Measurements from ENCODE around the gene FCN1.
A peak's percentile ranks its signal among the peaks of the same experiment; 100 is the strongest.

Gene FCN1

DNA sequence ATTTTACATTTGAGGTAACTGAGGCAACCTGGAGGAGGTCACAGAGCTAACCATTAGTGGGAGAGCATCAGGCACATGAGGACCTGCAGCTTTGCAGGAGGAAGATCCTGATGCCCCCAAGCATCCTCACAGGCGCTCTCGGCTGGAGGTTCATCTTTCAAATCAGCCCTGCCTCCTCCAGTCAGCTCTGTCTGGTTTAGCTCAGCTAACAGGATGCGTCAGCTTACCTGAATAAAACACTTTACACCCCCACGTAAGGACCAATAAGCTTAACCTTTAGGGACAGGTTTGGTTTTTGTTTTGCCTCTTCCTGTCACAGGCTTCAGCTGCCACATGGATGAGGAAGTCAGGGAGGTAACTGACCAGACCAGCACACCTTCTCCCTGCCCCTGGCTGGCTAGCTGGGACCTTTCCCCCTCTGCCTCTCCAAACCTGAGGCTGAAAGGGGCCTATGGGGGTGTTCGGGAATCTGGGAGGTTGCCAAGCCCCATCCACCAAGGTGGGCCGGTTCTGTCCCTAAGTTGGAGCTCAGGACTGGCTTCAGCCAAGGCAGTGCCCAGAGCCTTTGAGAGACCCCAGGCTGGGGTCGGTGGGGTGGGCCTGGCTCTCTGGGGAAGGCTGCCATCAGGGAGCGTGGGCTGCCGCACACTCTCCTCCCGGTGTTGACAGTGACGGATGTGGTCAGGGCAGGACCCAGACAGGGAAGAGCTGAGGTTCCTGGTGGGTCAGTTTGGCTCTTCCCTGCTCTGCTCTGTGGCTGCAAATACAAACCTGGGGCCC lies 20.0 kb upstream of the FCN1 start:
- DNase-seq (ENCODE audit: low read depth) = no peak
- H3K4me3 ChIP-seq (ENCODE audit: low read depth, low read length) = no peak overlapping the region
- no peak for TF ChIP-seq CTCF (IDR thresholded peaks at IDR 0.05; ENCODE audit: low read depth, low read length, missing control alignments)

GRCh38 chr9:134937164-134937555 lies 19.4 kb upstream of the FCN1 start:
- no peak for TF ChIP-seq CTCF (IDR thresholded peaks at IDR 0.05; ENCODE audit: low read depth, low read length, missing control alignments)
- no peak overlapping the region for H3K4me3 ChIP-seq (ENCODE audit: low read depth, low read length)
- DNase-seq (ENCODE audit: low read depth) = no peak

DNA sequence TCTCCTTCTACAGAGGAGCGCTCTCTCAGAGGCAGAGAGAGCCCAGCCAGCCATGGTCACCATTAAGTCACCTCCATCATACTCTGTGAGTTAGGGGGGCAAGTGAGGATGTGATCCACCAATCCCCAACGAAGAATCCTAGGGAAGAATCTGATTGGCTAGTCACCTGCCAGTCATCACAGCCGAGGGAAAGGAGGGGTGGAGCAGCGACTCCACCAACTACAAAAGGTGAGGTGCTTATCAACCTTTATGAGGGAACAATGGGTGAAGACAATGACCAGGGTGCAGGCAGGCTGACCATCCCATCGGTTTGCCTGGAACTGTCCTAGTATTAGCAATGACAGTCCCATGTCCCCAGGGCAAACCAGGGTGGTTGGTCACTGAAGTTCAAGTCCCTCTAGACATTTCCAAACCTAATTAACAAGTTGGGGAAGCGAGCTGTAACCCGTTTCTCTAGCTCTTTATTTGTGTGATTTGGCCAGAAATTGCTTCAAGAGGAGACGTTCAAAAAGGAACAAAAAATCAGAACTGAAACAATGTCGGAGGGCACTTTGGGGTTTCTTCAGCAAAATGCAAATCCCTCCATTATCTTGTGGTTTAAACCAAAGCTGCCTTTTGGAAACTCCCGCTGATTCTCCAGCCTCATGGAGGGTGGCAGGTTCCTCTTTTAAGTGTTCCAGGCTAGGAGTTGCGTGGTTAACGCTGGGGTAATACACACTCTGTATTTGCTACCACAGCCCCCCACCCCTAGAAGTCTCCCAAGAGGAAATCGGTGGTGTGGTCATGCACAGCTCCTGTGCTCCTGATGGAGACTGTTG lies 18.8 kb upstream of the FCN1 start:
- TF ChIP-seq CTCF (IDR thresholded peaks at IDR 0.05; ENCODE audit: low read depth, low read length, missing control alignments) = no peak
- H3K4me3 ChIP-seq (ENCODE audit: low read depth, low read length) = no peak overlapping the region; the same call in 1 of the 2 replicates
- peak; percentile 83 for DNase-seq (ENCODE audit: low read depth)

DNA sequence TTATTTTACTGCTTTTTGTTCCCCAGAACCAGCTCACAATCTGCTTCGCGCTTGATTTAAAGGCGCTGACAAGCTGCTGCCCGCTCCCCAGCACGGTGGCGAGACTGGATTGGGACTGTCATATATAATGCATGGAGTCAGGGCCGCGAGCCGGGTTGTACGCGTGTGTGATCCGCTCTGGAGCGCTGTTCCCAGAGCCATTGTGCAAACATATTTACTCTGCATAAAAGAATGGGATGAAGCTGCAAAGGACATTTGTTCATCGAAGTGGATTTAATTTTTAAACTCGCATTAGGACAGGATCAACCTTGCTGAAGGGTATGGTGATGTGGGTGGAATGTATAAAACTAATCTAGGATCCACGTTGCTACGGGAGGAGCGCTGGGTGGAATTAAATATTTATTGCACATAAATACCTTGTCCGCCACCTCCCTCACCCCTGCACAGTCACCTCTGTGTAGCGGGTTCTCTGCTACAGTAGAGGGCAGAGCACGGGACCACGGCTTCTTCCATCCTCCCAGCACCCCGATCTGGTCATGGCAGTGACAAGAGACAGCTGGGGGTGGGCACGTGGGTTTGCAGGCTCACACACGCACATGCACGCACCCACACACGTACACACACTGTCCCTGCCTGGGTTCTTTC lies 18.1 kb upstream of the FCN1 start:
- no peak for TF ChIP-seq CTCF (IDR thresholded peaks at IDR 0.05; ENCODE audit: low read depth, low read length, missing control alignments)
- H3K4me3 ChIP-seq (ENCODE audit: low read depth, low read length) = no peak overlapping the region; the same call in 1 of the 2 replicates

GRCh38 chr9:134935056-134935640 lies 17.4 kb upstream of the FCN1 start:
- no peak for DNase-seq (ENCODE audit: low read depth)
- no peak overlapping the region for H3K4me3 ChIP-seq (ENCODE audit: low read depth, low read length)
- TF ChIP-seq CTCF (IDR thresholded peaks at IDR 0.05; ENCODE audit: low read depth, low read length, missing control alignments) = no peak

More for the DNA sequence above, 18.1 kb upstream of the FCN1 start:
- DNase-seq (ENCODE audit: low read depth) = no peak

GRCh38 chr9:134933076-134933659 lies 15.5 kb upstream of the FCN1 start:
- no peak for DNase-seq (ENCODE audit: low read depth)
- no peak for TF ChIP-seq CTCF (IDR thresholded peaks at IDR 0.05; ENCODE audit: low read depth, low read length, missing control alignments)
- peak overlapping the region; percentile 55 for H3K4me3 ChIP-seq (ENCODE audit: low read depth, low read length)

All from GM12864 (cell line).